ENCODE measurements around the gene SPAG9. TPM values are rescaled to one million over a fixed set of nuclear protein-coding genes. Genes with fewer than 3 reads are reported as not detected.
A peak's percentile ranks its signal among the peaks of the same experiment; 100 is the strongest.

Gene SPAG9
- total RNA-seq, 4 donors from 2014 or later = 39.4 to 211 (median 107) TPM

DNA sequence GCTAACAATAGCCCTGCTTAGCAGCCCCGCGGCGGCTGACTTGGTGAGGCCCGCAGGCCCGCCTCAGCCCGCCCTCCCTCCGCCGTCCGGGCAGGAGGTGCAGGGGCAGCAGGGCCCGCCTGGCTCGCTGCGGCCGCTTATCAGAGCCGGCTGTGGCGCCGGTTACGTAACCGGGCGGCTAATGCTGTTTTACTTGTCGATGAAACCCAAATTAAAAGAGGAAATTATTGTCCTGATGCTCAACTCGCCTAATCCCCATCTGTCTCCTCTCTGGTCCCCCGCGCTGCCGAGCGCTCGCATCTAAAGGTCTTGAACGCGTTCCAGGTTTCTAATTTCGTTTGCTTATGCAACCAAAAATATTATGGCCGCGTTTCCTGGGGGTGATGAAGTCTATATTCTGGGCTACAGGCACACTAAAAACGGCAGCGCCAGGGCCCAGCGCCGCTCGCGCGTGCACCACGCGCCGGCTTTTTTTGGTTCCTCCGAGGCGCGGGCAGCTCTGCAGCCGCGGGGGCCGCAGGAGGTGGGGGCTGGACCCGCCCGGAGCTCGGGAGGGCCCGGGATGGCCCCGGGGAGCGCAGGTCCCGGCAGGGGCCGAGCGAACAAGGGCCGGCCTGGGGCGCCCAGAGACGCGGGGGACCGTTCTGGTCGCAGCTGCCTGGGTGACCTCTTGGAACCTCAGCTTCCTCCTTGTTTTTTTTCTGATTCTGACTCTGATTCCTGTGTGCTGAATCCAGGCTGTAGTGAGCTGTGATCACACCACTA lies 189.3 kb downstream of the SPAG9 start:
- Histone ChIP-seq H3K9me3 (no peaks in the 10 kb centered on the region), H3K27ac (peak overlapping the region; percentile 94 to 98), H3K4me3 (peak overlapping the region; percentile 34 to 46), H3K27me3 (no peaks in the 10 kb centered on the region), H3K4me1 (no peaks in the 10 kb centered on the region), H3K36me3 (no peaks in the 10 kb centered on the region)
- TF ChIP-seq, protein P1, sequence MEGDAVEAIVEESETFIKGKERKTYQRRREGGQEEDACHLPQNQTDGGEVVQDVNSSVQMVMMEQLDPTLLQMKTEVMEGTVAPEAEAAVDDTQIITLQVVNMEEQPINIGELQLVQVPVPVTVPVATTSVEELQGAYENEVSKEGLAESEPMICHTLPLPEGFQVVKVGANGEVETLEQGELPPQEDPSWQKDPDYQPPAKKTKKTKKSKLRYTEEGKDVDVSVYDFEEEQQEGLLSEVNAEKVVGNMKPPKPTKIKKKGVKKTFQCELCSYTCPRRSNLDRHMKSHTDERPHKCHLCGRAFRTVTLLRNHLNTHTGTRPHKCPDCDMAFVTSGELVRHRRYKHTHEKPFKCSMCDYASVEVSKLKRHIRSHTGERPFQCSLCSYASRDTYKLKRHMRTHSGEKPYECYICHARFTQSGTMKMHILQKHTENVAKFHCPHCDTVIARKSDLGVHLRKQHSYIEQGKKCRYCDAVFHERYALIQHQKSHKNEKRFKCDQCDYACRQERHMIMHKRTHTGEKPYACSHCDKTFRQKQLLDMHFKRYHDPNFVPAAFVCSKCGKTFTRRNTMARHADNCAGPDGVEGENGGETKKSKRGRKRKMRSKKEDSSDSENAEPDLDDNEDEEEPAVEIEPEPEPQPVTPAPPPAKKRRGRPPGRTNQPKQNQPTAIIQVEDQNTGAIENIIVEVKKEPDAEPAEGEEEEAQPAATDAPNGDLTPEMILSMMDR (IDR thresholded peaks at IDR 0.05) = no peak
- peak; percentile 7 to 29 for TF ChIP-seq POLR2A (IDR thresholded peaks at IDR 0.05)
- intact Hi-C loops (cut with DNase I; ENCODE audit: low total_unique reads) = loop anchor here (2.0 kb wide), 1 partner anchor 65 kb away; the partner anchor contains the start of gene TOB1
- DNase-seq = peak; percentile 83 to 86

DNA sequence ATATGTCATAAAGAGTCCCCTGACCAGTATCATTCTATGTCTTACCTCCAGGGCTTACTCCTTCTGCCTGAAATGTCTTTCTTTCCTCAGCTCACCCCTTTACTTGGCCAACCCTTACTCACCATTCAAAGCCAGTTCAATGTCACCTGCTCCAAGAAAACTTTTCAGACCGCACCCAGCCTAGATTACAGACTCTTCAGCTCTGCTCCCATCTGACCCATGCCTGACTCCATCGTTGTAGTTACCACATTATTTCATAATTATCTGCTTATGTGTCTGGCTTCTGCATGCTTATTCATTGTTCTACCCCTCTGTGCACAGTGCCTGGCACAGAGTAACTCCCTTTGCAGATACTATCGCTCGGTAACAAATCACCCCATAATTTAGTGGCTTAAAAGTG lies 192.0 kb downstream of the SPAG9 start:
- H3K4me3 ChIP-seq = no peak overlapping the region
- no peaks in the 10 kb centered on the region for H3K4me1 ChIP-seq
- TF ChIP-seq POLR2A (IDR thresholded peaks at IDR 0.05) = no peak
- TF ChIP-seq, protein P1 (IDR thresholded peaks at IDR 0.05) = no peak
- H3K27me3 ChIP-seq = no peaks in the 10 kb centered on the region
- no peaks in the 10 kb centered on the region for H3K36me3 ChIP-seq
- DNase-seq = no peak
- intact Hi-C loops (cut with DNase I; ENCODE audit: low total_unique reads) = no loop called here
- H3K27ac ChIP-seq = no peak overlapping the region
- H3K9me3 ChIP-seq = no peaks in the 10 kb centered on the region

DNA sequence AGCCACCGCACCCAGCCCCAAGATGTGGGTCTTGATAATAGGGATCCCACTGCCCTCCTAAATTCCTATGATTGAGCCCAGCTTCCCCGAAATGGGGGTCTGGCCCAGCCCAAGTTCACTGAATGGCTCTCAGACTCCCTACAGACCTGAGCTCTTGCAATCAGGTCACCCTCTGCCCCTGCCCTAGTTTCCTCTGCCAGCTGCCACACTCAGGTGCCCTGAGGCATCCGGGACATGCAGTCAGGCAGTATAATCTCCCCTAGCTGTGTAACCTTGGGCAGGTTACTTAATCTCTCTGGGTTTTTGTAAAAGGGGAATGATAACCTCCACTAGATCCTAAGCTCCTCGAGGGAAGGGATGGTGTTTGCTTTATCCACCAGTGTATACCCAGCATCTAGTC lies 193.4 kb downstream of the SPAG9 start:
- Histone ChIP-seq H3K4me1 (no peaks in the 10 kb centered on the region), H3K27me3 (no peaks in the 10 kb centered on the region)

DNA sequence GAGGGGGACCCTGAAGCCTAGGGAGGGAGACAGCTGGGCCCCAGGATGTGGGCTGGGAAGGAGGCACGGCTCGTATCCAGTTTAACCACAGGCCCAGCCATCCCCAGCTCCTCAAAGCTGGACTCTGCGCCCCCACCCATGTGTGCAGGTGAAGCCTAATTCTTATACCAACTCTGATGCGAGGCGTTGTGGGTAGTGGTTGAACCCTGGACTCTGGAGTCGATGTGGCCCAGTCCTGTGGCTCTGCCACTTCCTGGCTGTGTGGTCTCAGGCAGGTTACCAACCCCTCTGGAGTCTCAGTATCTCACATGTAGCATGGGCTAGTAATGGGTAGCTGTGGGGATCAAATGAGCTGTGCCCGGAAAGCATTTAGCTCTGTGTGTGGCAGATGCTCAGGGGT lies 194.1 kb downstream of the SPAG9 start:
- DNase-seq = no peak
- no peaks in the 10 kb centered on the region for H3K4me1 ChIP-seq
- intact Hi-C loops (cut with DNase I; ENCODE audit: low total_unique reads) = no loop called here
- H3K36me3 ChIP-seq = no peaks in the 10 kb centered on the region
- no peaks in the 10 kb centered on the region for H3K9me3 ChIP-seq
- H3K4me3 ChIP-seq = no peak overlapping the region
- TF ChIP-seq POLR2A (IDR thresholded peaks at IDR 0.05) = no peak
- TF ChIP-seq, protein P1 (IDR thresholded peaks at IDR 0.05) = no peak
- H3K27ac ChIP-seq = no peak overlapping the region
- H3K27me3 ChIP-seq = no peaks in the 10 kb centered on the region

More for the DNA sequence above, 193.4 kb downstream of the SPAG9 start:
- DNase-seq = no peak
- H3K9me3 ChIP-seq = no peaks in the 10 kb centered on the region
- H3K4me3 ChIP-seq = no peak overlapping the region
- intact Hi-C loops (cut with DNase I; ENCODE audit: low total_unique reads) = no loop called here
- H3K27ac ChIP-seq = no peak overlapping the region
- TF ChIP-seq POLR2A (IDR thresholded peaks at IDR 0.05) = no peak
- TF ChIP-seq, protein P1 (IDR thresholded peaks at IDR 0.05) = no peak
- no peaks in the 10 kb centered on the region for H3K36me3 ChIP-seq

DNA sequence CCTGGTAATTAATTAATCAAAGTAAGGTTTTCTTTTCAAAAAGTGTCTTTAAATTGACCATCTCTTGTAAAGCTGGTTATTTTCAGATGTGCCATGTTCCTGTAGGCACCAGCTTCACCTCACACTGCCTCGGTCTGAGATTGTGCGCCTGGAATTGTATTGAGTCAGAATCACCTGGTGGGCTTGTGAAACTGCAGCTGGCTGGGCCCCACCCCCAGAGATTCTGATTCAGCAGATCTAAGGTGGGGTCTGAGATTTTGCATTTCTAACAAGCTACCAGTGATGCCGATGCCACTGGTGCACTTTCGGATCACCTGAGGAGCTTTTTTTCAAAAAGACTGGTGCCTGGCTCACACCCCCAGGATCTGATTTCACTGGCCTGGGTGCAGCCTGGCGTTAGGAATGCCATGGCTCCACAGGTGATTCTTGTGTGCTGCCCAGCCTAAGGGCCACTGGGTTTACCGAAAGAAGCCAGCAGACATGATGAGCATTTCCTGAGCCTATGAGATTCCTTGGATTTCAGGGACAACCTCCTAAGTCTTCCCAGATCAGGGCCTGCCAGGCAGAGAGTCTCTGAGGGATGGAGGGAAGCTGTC lies 195.3 kb downstream of the SPAG9 start:
- Histone ChIP-seq H3K4me1 (no peaks in the 10 kb centered on the region), H3K36me3 (no peaks in the 10 kb centered on the region), H3K27me3 (no peaks in the 10 kb centered on the region), H3K27ac (no peak overlapping the region), H3K9me3 (no peaks in the 10 kb centered on the region), H3K4me3 (no peak overlapping the region)
- TF ChIP-seq, protein P1 (IDR thresholded peaks at IDR 0.05) = no peak
- TF ChIP-seq POLR2A (IDR thresholded peaks at IDR 0.05) = no peak
- no peak for DNase-seq
- intact Hi-C loops (cut with DNase I; ENCODE audit: low total_unique reads) = no loop called here
